Kasumi-1 (cell line): Measurements from ENCODE around the gene KLRK1.
"Not testable (repeated sequence)": the region's sequence is repeated elsewhere in the genome, so short reads cannot be mapped to it uniquely, and the experiment has no call there.

Experiments
- DNase-seq, 2 experiments: peaks; one replicate each; lab custom pipeline; 2025; lab: John Stamatoyannopoulos, UW

The KLRK1 gene

DNA sequence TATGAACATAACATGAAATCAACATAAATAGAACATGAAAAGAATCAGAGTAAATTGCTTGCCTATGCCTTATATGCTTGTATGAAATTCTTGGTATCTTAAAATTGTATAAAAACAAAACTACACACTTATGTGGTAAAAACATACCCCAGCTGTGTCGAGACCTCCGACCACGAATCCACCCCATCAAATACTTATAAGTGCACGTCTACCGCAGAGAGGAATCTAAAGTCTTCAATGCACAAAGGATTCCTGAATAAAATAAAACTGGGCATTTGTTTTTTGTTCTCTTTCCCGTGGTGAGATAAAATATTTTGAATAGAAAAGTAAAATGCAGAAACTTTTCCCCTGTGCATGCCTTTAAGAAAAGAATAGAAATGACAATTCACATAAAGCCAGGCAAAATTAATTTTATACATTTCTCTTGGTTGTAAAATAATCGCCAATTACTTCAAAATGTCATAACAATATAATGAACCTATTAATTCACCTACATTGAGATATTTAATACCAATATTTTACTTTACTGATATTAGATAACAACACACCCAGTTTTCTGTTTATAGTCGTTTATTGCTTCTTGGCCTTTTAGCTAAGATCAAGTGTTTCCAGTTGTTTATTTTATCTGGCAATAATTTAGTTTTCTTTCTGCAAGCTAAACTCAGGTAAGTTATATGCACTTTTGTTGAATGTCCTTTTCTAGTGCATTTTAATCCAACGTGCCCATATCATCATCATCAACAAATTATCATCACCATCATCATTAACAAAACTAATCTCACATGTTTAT, 1.0 kb downstream of the KLRK1 start:
- no peak for DNase-seq

DNA sequence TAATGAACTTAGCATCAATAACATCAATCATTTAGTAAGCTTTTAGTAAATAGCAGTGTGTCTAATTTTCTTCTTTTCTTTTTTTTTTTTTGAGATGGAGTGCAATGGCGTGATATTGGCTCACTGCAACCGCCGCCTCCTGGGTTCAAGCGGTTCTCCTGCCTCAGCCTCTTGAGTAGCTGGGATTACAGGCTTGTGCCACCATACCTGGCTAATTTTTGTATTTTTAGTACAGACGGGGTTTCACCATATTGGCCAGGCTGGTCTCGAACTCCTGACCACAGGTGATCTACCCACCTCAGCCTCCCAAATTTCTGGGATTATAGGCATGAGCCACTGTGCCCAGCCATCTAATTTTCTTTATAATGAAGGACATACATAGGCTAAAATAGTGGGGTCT, 2.3 kb downstream of the KLRK1 start:
- DNase-seq = not testable (repeated sequence)

GRCh38 chr12:10386857-10387256, 3.0 kb downstream of the KLRK1 start:
- DNase-seq = no peak

DNA sequence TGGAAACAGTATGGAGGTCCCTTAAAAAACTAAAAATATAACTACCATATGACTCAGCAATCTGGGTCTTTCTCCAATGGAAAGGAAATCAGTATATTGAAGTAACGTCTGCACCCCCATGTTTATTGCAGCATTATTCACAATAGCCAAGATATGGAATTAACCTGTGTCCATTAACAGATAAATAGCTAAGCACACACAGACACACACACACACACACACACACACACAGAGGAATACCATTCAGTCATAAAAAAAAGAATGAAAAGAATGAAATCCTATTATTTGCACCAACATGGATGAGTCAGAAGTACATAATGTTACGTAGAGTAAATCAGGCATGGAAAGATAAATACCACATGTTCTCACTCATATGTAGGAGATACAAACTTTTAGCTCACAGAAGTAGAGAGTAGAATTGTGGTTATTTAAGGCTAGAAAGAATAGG, 4.7 kb downstream of the KLRK1 start:
- DNase-seq = no peak

DNA sequence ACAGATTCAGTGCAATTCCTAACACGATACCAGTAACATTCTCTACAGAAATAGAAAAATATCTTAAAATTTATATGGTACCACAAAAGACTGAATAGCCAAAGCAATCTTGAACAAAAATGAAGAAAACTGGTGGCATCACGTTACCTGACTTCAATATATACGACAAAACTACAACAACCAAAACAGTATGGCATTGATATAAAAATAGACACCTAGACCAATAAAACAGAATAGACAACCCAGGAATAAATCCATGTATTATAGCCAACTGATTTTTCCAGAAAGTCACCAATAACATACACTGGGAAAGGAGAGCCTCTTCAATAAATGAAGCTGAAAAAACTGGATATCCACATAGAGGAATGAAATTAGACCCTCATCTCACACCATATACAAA, 5.7 kb downstream of the KLRK1 start:
- DNase-seq = no peak

- no peak for DNase-seq
Observed at GRCh38 chr12:10381928-10382628, 7.8 kb downstream of the KLRK1 start.

DNA sequence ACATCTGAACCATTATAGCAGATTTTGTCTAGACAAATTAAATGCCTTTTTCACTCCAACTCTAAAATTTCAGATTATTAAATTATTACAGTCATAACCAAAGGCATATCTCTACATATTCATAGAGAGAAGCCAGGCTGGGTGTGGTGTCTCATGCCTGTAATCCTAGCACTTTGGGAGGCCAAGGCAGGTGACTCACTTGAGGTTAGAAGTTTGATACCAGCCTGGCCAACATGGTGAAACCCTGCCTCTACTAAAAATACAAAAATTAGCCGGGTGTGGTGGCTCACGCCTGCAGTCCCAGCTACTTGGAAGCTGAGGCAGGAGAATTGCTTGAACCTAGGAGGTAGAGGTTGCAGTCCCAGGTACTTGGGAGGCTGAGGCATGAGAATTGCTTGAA, 11.1 kb downstream of the KLRK1 start:
- not testable (repeated sequence) for DNase-seq

- no peak for DNase-seq
Observed at GRCh38 chr12:10374624-10375018, 15.2 kb downstream of the KLRK1 start.

DNA sequence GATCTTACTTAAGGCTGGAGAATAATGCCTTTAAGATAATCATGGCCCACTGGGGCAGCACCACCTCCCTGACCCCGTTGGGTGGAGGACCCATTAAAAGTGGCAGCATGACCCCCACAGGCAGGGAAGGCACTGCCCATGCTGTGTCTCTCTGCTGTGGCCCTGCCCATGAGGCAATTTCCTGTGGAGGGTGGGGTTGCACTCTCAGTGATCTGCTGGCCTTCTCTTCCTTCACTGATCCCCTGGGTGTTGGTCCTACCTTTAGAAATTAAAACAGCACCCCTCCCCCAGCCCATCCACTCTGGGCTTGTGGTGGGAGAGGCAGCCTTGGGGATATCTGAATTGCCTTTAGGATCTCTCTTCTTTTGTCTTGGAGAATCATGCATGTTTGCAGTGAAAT, 17.3 kb downstream of the KLRK1 start:
- DNase-seq = no peak

- DNase-seq = not testable (repeated sequence)
Observed at GRCh38 chr12:10371893-10372535, 17.8 kb downstream of the KLRK1 start.

DNA sequence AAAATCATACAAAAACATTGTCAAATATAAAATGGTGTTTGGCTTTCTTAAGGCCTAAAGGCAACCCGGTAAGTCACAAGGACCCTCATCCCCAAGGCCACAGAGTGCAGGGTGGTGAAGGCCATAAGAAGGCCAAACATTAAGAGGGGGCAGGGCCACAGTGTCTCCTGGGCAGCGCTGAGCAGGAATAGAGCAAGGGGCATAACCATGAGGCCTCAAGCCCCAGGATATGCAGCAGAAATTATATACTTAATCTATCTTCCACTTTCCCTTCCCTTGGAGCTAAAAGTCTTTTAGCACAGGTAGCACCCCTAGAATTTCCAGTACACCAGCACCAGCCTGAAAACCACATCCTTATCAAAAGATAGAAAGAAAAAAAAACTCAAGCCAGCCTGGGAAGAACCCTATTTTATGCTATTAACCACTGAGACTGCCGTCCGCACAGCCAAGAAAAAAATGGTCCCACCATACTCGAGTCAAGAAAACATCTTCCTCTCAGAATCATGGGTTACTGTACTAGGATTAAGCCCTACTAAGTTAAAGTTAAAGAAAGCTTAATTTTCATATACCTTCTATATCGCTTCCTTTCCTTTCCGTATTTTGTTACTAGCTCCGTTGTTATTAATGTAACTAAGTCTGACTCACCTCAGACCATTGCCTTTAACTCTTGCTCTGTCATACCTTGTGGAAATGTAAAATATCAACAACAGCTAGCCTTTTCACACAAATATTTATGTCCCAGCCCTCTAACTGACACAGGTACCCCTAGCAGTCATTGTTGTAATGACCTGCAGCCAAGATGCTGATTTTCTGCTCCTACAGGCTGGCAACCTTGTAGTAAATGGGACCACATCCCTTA, 20.1 kb downstream of the KLRK1 start:
- no peak for DNase-seq

- DNase-seq = no peak
Observed at GRCh38 chr12:10368206-10369171, 21.4 kb downstream of the KLRK1 start.

GRCh38 chr12:10367714-10368113, 22.1 kb downstream of the KLRK1 start:
- DNase-seq = not testable (repeated sequence)

DNA sequence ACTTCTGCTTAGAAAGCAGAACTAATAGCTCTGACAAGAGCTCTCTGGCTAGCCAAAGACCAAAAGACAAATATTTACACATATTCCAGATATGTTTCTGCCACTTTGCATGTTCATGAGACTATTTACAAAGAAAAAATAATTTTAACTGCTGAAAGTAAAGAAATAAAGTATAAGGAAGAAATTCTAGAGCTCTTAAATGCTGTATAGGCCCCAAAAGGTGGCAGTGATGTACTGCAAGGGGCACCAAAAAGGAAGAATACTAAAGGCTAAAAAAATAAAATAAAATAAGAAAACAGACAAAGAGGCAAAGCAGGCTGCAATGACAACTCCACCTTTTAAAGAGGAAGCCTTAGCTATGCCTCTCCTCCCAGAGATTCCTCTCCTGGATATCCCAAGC, 23.0 kb downstream of the KLRK1 start:
- peak; percentile 36 to 55 for DNase-seq

DNA sequence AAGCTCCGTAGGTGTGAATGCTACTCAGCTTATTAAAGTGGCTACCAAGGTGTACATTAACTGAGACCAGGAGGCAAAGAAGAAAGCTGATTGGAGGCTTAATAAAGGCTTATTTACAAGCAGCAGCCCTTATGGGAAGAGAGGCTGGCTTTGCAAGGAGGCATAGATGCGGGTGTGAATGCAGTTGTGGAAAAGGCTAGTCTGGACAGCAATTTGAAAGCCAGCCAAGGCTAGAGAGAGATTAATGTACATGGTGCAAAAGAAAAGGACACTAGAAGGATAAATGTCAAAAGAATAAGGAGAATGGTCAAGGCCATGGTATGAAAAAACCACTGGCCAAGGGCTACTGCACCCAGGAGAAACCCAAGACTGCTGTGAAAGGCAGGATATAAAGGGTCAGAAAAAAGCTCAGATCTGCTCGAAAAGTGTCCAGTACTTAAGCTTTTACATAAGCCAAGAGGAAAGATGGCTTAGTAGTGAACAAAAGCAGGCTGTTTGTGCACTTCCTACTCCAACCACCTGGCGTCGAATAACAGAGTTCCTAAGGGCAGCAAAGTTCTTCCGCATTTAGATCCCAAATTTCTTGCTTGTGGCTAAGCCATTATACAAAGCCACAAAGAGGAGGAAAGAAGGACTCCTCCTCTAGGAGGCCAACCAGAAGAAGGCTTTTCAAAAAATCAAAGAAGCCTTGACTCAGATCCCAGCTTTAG, 24.0 kb downstream of the KLRK1 start:
- no peak for DNase-seq

DNA sequence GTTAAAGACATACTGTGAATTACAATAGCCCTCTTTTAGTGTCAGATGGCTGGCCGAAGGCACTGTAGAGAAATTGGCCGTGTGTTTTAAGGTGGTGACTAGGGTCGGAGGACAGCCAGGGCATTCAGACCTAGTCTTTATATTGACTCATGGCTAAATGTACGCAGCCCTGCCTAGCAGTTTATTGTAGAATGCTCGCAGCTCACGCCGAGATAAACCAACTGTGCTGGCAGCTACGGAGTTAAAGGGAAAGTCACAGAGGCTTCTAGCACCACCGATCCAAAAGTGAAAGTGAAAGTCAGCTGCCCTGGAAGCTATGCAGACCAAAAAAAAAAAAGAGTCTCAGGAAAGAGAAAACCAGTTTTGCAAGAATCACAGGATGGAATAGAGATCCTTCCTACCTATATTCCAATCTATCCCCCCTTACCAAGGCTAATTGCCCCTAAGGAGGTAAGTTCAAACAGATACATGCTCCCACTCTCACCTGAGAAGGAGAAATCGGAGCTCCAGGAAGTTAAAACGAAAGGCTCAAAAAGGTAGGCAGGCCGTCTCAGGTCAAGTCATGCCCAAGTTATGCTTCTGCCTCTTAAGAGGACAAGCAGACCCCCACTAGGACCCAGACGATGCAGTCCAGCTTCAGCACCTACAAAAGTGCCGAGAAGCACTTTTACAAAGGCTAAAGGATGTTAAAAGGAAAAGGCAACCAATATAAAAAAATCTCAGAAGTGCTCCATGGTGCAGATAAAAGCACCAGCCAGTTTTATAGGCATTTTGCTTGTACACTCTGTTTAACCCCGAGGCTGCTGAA, 24.8 kb downstream of the KLRK1 start:
- DNase-seq = peak; percentile 42 to 44

DNA sequence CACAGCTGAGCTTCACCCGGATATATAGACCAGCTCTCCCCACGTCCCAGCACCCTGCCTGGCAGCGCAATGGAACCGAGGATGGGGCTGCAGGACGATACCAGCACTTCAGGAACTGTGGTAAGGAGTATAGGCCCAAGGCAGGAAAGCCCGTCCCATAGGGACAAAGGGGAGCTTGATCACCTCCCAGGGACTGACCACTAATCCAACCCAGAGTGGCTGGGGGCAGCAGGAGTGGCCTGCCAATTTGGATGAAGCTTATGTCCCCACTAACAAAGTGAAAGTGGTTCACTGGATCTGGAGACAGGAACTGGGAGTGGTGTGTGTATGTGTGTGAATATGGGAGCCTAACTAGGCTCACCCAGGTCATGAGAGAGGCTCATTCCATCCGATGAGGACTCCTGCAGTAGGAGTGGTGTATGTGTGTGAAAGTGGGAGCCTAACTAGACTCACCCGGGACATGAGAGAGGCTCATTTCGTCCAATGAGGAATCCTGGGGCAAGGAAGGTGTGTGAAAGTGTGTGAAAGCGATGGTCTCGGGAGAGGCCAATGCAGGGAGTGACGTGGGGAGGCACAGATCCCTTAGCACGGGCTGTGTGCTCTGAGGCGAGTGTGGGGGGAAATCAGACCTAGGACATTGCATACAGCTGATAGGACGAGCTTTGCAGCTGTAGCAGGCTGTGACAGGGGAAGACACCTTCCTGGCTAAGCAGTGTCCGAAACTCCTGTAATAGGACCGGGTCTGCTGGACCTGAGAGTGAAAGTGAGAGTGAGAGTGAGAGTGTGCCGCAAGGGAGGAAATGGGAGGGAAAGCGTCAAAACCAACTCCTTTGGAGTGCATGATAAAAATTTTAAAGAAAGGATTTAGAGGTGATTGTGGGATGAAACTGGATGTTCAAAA, 25.7 kb downstream of the KLRK1 start:
- DNase-seq = peak in 1 of 2 experiments; percentile 1

GRCh38 chr12:10363658-10363913, 26.3 kb downstream of the KLRK1 start:
- no peak for DNase-seq
